Activated T-cell treated with anti-CD3 and anti-CD28 coated beads for 48 hours (primary cell): ENCODE measurements around the gene FAM81A.
"Not testable (repeated sequence)": the region's sequence is repeated elsewhere in the genome, so short reads cannot be mapped to it uniquely, and the experiment has no call there.

Source experiments
- DNase-seq: peaks from one replicate; pipeline ENCODE4 v3.0.0-alpha.2; 2020; ENCODE audit warnings: low read depth

Gene FAM81A

DNA sequence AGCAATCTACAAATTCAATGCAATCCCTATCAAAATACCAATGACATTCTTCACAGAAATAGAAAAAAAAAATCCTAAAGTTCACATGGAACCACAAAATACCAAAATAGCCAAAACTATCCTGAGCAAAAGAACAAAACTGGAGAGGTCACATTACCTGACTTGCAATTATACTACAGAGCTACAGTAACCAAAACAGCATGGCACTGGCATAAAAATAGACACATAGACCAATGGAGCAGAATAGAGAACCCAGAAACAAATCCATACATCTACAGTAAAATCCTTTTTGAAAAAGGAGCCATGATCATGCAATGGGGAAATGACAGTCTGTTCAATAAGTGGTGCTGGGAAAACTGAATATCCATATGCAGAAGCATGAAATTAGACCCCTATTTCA is 51.5 kb downstream of the FAM81A start:
- not testable (repeated sequence) for DNase-seq

DNA sequence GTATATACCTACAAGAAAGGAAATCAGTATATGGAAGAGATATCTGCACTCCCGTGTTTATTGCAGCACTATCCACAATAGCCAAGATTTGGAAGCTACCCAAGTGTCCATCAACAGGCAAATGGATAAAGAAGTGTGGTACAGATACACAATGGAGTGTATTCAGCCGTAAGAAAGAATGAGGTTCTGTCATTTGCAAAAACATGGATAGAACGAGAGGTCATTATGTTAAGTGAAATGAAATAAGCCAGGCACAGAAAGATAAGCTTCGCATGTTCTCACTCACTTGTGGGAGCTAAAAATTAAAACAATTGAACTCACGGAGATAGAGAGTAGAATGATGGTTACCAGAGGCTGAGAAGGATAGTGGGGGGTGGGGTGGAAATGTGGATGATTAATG is 53.1 kb downstream of the FAM81A start:
- no peak for DNase-seq

DNA sequence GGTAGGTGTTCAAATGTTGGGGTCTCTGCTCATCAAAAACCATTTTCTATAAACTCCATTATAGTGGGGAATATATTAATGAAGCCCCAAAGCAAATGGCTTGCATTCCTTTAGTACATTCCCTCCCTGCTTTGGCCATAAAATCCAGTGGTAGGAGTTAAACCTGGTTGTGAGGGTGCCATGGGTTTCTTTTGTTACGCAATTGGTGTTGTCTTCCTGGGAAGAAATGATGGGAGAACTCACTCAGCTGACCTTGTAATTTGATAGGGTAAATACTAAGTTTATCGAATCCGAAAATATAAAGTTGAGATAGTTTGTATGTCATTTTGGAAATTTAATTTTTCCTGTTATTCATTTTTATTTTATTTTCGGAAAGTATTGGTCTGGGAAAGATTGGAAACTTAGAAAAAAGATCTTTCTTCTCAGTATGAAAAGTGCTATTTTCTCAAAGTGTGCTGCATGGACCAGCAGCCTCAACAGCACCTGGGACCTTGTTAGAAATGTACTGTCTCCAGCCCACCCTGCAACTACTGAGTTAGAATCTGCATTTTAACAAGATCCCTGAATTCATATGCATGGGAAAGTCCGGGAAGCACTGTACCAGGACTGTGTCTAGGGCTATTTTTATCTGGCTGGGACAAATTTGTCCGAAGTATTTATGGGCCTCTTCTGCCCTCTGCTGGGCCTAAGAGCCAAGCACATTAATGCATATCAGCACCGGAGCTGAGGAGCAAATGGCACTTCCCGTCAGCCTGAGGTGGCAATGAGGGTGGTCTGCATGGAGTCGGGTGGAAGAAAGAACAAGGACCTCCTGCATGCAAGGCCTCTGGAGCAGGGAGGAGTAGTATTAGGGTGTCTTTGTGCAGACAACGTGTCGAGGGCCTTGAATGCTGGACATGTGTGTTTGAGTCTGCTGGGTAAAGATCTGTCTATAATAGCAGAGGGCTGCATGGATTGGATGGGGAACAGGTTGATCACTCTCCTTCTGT is 54.7 kb downstream of the FAM81A start:
- peak; percentile 21 for DNase-seq

DNA sequence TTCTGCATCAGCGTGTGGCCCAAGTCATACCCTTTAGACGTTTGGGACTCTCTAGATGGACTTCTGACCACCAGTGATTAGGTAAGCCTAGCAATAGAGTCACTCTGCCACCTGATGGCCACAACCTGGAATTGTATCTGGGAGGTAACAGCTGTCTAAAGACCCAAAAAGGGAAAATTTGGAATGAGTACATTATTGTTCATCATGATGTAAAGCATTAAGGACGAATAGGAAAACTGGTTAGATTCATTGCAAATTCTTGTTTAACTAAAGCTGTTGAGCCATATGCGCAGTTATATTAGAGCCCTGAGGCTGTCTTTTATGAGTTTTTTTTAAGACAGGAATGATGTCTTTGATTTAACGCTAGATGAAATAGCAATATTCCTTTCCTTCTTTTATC is 63.6 kb downstream of the FAM81A start:
- no peak for DNase-seq

DNA sequence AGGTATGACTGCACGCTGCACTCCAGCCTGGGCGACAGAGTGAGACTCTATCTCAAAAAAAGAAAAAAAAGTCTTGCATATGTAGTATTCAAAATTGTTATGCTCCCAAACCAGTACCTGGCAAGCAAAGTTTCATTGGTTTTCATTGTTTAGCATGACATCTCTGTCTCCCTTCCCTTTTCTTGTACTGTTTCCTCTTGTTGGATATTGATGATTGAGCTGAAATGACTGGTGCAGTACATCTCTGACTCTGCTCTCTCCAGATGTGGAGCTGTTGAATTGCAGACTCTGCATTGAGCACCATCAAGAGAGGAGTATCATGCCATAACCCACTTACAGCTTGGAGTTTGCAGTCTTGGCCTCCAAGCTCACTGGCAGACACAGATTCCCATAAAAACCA is 77.2 kb downstream of the FAM81A start:
- DNase-seq = no peak

DNA sequence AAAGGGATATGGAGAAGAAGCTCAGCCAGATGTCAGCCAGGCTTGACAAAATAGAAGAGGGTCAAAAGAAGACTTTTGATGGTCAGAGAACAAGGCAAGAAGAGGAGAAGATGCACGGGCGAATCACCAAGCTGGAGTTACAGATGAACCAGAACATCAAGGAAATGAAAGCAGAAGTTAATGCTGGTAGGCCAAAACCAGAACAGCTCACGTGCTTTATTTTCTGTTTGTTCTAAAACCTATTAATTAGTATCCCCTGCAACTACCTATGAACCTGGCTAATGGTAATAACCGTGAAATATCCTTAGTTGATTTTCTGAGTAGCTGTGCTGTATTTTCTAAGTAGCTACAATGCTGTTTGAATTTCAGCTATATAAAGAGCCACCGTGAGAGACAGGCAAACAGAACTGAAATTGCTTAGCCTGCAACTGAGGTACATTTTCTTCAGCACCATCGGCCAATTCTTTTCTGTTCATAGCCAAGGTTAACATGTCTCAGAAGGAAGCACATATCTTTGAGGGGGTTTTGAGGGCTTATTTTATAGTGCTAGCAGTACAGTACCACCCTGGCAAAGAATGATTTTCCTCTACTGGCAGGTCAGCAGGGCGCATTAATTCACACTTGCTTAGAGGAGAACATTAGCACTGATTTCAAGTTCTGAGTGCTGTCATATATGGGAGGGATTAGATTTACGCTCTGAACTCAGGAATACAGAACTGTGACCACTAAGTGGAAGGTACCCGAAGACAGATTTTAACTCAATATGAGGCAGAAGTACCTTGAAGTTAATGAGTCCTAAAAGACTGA is 78.9 kb downstream of the FAM81A start:
- DNase-seq = no peak

DNA sequence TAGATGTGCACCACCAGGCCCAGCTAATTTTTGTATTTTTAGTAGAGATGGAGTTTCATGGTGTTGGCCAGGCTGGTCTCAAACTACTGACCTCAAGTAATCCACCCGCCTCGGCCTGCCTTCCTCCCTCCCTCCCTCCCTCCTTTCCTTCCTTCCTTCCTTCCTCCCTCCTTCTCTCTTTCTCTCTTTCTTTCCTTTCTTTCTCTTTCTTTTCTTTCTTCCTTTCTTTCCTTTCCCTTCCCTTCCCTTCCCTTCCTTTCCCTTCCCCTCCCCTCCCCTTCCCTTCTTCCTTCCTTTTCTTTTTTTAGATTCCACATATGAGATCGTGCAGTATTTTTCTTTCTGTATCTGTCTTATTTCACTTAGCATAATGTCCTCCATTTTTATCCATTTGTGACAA is 81.3 kb downstream of the FAM81A start:
- DNase-seq = no peak

DNA sequence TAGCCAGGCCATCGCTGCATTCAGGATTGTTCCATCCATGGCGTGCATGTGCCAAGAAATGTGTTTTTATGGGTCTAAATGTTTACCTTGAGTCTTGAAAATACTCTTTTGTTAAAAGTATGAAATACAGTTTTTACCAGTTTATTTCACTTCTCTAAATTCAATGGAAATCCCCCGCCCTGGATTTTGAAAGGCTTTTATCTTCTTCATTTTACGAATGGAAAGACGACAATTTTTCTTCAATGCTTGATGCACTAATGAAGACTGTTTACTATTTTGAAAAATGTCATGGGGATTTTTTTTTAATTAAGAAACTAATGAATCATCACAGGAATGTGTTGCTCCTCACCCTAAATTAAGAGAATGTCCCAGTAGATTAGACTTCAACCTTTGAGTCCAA is 83.5 kb downstream of the FAM81A start:
- DNase-seq = no peak

DNA sequence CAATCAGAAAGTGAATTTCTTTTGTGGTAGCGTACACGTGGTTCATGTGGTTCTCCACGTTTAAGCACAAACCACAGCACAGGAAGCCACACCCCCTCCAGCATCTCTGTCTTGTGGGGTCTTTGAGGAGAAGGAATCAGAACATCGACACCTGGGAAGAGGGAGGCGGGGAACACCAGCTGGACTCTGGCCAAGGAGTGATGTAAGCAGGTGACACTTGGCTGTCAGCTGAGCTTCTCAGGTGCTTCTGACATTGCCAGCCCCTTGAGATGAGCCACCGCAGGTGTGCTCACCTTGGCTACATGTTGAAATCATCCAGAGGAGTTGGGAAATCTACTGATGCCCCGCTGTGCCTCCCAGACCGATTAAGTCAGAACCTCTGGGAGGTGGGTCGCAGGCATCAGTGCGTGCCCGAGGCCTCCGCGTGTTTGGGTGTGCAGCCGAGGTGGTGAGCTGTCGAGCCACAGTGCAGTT is 85.0 kb downstream of the FAM81A start:
- DNase-seq = no peak

DNA sequence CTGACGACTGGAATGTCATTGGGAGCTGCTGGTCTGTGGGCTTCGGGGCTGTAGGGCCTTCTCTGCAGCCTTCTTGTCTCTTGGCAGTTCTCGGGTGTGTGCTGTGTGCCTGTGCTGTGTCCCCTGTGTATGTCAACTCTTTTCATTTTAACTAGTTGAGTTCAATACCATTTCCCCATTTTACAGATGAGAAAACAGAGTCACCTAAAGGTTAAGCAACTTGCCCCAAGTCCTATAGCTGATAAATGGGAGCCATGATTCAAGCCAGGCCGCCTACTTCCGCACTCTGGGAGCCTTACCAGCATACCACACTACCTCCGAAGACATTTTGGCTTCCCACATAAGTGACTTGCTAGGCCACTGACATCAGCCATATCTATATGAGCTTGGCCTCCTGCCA is 85.7 kb downstream of the FAM81A start:
- no peak for DNase-seq

DNA sequence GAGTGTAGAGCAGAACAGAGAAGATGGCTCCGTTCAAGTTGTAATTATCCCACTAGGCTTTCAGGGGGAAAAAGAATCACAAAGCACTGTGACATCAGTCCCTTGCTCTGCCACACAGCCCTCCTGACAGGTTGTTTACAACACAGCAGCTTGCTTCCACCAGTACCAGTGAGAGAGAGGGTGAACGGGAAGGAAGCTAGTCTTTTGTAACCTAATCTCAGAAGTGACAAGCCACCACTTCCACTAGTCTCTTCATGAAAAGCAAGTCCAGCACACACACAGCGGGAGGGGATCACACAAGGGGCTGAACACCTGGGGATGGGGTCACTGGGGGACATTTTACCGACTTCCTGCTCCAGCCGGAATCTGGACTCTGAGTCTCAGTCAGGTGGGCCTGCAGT is 86.3 kb downstream of the FAM81A start:
- DNase-seq = no peak

DNA sequence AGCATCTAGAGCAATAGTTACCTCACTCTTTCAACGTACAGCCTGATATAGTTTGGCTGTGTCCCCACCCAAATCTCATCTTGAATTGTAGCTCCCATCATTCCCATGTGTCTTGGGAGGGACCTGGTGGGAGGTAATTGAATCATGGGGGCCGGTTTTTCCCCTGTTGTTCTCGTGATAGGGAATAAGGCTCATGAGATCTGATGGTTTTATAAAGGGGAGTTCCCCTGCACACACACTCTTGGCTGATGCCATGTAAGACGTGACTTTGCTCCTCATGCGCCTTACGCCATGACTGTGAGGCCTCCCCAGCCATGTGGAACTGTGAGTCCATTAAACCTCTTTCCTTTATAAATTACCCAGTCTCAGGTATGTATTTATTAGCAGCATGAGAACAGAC is 88.5 kb downstream of the FAM81A start:
- not testable (repeated sequence) for DNase-seq

DNA sequence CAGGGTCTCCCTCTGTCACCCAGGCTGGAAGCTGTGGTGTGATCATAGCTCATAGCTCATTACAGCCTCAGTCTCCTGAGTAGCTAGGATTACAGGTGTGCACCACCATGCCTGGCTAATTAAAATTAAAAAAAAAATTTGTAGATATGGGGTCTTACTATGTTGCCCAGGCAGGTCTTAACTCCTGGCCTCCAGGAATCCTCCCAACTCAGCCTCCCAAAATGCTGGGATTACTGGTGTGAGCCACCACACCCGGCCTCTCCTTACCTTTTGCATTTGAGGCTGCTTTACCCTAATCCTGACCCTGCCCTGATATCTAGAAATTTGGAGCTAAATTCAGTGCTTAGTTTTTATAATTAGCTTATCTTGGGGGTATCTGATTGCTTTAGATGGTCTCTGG is 90.4 kb downstream of the FAM81A start:
- no peak for DNase-seq

DNA sequence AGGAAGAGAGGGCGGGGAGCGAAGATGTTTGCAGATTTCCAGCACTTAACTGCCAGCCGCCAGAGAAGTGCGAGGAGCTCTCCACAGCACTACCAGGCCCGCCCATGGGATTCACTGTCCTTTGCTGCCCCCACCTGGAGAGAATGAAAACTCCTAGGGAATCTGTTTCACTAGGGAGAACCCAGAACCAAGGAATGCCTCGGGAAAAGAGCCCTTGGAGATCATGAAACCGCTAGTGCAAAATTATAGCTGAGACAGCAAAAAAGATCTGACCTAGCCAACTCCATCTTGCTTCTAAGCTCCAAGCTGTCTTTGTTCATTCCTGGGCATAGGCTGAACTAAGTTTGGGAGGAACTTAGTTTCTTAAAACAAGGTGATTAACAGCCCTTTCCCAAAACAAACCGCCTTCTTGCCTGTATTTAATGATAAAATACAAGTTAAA is 91.0 kb downstream of the FAM81A start:
- DNase-seq = peak; percentile 42

DNA sequence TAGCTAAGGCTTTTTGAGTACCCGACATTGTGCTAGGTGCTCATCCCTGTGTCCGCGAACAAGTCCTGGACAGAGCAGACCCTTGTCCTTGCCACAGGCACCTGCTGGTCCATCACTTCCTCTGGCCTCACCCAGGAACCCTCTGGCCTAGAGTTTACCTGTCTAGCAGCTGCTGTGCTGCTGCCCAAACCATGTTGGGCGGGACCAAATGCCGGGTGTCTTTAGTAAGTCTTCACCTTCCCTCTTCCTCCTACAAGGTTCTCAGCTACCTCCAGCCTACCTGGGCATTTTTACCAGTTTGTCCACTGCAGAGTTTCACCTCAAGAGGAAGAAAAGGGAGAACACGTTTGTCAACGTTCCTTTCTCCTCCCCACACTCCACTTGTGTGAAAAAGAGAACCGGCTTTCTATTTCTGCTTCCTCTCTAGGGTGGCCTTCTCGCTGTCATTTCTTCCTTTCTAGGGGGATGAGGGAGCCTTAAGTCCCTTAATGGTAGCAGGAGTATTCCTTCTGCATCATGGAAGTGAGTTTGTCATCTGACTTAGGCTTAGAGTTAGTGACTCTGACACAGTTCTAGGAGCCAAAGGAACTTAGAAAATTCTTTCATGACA is 93.2 kb downstream of the FAM81A start:
- DNase-seq = no peak

DNA sequence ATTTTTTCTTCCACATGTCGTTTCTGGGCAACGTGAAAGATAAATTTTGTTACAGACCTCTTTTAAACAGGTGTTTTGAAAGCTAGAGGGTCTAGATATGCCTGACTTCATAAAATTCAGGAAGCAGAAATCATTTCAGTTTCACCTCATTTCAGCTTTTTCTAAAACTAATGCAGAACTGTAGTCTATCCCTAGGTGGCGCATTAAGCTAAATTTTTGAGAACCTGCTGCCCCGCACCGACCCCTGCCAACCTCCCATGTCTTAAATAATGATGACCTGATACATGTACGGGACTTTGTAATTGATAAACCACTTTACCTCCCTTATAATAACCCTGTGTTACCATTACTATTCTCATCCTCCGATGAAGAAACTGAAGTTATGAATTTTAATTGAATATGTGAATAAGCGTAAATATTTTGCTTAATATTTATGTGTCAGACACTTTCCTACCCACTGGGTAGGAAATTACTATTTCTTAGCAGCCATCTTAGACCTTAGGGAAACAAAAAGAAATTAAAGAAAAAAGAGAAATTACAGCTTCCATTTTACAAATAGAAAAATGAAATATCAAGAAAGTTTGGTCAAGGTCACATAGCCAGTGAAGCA is 94.9 kb downstream of the FAM81A start:
- no peak for DNase-seq

DNA sequence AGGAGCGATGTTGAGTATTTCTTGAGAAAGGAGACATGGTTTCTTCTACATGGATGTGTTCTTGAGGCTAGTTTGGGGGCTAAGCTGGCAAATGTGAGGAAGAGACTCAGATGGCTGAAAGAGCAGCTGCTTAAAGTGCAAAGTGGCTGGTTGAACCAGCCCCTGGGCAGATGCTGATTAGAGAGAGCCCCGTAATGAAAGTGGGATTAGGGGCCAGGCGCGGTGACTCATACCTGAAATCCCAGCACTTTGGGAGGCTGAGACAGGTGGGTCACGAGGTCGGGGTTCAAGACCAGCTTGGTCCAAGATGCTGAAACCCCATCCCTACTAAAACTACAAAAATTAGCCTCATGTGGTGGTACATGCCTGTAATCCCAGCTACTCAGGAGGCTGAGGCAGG is 98.6 kb downstream of the FAM81A start:
- no peak for DNase-seq

DNA sequence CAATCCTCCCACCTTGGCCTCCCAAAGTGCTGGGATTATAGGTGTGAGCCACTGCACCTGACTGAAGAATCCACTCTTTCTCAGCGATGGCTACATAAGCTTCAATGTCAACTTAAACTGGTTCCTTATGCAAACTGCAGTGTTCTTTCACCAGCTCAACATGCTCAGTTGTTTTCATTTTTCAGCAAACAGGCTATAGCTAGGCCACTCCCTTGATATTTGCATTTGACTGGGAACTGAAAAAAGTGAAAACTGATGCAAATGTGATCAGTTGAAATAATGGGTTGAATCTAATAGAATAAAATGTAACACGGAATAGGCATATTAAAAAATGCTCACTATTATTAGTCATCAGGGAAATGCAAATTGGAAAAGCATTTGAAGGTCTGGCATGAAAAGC is 99.4 kb downstream of the FAM81A start:
- no peak for DNase-seq

DNA sequence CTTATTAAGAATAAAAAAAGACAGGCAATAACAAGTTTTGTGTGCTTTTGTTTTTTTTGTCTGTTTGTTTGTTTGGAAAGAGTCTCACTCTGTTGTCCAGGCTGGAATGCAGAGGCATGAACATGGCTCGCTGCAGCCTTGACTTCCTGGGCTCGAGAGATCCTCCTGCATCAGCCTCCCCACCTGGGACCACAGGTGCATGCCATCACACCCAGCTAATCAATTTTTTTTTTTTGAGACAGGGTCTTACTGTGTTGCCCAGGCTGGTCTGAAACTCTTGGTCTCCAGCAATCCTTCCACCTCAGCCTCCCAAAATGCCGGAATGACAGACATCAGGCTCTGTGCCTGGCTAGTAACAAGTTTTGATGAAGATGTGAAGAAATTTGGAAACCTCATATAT is 100.5 kb downstream of the FAM81A start:
- DNase-seq = no peak

DNA sequence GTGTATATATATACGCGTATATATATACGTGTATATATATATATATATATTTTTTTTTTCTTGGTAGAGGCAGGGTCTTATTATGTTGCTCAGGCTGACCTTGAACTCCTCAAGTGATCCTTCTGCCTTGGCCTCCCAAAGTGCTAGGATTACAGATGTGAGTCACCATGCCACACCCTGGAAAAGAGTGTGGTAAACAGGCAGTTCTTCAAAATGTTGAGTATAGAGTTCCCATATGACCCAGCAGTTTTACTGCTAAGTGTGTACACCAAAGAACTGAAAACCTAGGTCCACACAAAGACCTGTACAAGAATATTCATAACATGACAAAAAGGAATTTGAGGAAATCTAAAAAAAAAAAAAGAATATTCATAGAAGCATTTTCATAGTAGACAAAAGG is 101.8 kb downstream of the FAM81A start:
- no peak for DNase-seq

DNA sequence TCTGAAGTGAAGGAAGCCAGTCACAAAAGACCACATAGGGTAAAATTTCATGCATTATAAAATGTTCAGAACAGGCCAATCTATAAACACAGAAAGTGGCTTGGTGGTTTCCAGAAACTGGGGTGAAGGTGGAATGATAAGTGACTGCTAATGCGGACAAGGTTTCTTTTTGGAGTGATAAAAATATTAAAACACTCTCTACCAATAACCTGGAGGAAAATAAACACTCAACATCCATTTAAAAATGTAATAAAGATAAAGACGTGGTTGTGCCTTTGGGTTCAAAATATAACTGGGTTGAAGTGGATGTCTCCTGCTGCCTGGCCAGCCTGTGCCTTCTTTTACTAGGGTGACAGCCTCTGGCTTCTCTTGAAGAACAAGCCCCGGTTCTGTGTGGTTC is 102.7 kb downstream of the FAM81A start:
- no peak for DNase-seq

DNA sequence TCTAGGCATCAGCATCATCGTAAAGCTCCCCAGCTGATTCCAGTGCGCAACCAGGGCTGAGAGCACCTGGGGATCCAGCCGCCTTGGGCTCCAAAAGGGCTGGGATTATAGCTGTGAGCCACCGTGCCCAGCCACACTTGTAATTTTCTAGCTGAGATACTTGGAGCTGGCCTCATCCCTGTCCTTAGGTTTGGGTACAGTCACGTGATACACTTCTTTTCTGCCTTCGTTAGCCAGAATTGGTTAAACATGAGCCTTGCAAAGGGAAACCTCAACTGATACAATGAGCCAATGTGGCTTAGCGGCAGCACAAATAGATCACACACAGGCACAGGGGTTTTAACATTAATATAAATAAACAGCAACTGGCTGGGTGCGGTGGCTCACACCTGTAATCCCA is 103.8 kb downstream of the FAM81A start:
- no peak for DNase-seq
